ENCODE measurements around the gene PILRA. TPM values are rescaled to one million over a fixed set of nuclear protein-coding genes. Genes with fewer than 3 reads are reported as not detected.

Gene PILRA
- total and polyA plus RNA-seq, 2 of the 13 experiments (the other 11 are each of a cell fraction or from before 2014, with no cell fraction given) = 0.13 to 1.3 TPM

DNA sequence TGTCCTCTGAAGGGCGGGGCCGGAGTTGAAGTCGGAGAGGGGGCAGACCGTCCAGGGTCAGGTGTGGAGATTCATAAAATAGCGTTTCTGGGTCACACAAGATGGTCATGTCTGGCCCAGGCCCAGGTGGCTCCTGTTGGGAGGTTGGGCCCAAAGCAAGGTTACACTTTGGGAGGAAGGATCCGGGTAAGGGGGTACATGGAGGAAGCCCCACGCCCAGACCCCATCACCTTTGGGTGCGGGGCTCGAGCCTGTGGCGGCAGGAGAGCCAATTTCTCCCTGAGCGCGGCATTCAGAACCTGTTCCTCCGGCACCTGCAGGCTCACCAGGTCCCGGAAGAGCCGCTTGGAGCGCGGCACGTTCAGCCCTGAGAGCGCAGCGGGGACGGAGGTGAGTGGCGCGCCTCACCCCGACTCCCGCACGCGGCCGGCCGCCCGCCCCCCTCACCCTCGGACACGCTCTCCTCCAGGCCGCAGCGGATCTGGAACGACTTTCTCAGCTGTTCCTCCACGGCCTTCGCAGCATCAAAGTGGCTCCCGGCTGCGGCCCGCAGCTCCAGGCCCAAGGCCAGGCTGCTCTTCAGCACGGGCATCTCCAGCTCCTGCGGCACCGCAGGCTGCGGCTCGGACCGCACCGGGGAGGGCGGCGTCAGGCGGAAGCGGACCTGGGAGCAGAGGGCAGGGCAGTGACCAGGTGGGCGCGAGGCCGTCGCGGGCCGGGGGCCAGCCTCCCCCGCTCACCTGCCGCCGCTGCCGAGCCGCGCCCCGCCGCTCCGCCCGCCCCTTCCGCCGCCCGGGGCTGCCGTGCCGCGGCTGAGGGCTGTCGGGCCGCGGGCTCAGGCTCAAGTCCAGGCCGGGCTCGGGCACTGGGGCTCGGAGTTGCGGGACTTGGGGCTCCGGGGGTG is 62.4 kb downstream of the PILRA start (continued):
- TF ChIP-seq FOXO1 (CRISPR knock-in tag; IDR thresholded peaks at IDR 0.05) = no peak
- no peak for TF ChIP-seq GZF1 (CRISPR knock-in tag; IDR thresholded peaks at IDR 0.05)
- TF ChIP-seq, protein P1, sequence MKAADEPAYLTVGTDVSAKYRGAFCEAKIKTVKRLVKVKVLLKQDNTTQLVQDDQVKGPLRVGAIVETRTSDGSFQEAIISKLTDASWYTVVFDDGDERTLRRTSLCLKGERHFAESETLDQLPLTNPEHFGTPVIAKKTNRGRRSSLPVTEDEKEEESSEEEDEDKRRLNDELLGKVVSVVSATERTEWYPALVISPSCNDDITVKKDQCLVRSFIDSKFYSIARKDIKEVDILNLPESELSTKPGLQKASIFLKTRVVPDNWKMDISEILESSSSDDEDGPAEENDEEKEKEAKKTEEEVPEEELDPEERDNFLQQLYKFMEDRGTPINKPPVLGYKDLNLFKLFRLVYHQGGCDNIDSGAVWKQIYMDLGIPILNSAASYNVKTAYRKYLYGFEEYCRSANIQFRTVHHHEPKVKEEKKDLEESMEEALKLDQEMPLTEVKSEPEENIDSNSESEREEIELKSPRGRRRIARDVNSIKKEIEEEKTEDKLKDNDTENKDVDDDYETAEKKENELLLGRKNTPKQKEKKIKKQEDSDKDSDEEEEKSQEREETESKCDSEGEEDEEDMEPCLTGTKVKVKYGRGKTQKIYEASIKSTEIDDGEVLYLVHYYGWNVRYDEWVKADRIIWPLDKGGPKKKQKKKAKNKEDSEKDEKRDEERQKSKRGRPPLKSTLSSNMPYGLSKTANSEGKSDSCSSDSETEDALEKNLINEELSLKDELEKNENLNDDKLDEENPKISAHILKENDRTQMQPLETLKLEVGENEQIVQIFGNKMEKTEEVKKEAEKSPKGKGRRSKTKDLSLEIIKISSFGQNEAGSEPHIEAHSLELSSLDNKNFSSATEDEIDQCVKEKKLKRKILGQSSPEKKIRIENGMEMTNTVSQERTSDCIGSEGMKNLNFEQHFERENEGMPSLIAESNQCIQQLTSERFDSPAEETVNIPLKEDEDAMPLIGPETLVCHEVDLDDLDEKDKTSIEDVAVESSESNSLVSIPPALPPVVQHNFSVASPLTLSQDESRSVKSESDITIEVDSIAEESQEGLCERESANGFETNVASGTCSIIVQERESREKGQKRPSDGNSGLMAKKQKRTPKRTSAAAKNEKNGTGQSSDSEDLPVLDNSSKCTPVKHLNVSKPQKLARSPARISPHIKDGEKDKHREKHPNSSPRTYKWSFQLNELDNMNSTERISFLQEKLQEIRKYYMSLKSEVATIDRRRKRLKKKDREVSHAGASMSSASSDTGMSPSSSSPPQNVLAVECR (CRISPR knock-in tag; IDR thresholded peaks at IDR 0.05; ENCODE audit: borderline replicate concordance) = peak; percentile 5
- TF ChIP-seq, protein P2, sequence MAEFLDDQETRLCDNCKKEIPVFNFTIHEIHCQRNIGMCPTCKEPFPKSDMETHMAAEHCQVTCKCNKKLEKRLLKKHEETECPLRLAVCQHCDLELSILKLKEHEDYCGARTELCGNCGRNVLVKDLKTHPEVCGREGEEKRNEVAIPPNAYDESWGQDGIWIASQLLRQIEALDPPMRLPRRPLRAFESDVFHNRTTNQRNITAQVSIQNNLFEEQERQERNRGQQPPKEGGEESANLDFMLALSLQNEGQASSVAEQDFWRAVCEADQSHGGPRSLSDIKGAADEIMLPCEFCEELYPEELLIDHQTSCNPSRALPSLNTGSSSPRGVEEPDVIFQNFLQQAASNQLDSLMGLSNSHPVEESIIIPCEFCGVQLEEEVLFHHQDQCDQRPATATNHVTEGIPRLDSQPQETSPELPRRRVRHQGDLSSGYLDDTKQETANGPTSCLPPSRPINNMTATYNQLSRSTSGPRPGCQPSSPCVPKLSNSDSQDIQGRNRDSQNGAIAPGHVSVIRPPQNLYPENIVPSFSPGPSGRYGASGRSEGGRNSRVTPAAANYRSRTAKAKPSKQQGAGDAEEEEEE (CRISPR knock-in tag; IDR thresholded peaks at IDR 0.05; ENCODE audit: borderline replicate concordance) = no peak
- TF ChIP-seq ZNF709 (CRISPR knock-in tag; IDR thresholded peaks at IDR 0.05) = peak; percentile 38; the same call in 1 of the 2 replicates
- 0 out of 2 replicates have a peak, but pooled peaks have one; percentile 26 for TF ChIP-seq MEIS1 (CRISPR knock-in tag; IDR thresholded peaks at IDR 0.05; ENCODE audit: borderline replicate concordance)
- TF ChIP-seq, protein P3, sequence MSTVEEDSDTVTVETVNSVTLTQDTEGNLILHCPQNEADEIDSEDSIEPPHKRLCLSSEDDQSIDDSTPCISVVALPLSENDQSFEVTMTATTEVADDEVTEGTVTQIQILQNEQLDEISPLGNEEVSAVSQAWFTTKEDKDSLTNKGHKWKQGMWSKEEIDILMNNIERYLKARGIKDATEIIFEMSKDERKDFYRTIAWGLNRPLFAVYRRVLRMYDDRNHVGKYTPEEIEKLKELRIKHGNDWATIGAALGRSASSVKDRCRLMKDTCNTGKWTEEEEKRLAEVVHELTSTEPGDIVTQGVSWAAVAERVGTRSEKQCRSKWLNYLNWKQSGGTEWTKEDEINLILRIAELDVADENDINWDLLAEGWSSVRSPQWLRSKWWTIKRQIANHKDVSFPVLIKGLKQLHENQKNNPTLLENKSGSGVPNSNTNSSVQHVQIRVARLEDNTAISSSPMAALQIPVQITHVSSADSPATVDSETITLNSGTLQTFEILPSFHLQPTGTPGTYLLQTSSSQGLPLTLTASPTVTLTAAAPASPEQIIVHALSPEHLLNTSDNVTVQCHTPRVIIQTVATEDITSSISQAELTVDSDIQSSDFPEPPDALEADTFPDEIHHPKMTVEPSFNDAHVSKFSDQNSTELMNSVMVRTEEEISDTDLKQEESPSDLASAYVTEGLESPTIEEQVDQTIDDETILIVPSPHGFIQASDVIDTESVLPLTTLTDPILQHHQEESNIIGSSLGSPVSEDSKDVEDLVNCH (CRISPR knock-in tag; IDR thresholded peaks at IDR 0.05) = no peak
- TF ChIP-seq ZNF337 (CRISPR knock-in tag; IDR thresholded peaks at IDR 0.05; ENCODE audit: borderline replicate concordance, low read depth) = no peak
- TF ChIP-seq ZNF225 (CRISPR knock-in tag; IDR thresholded peaks at IDR 0.05) = no peak; the same call in 1 of the 2 replicates
- TF ChIP-seq ZNF264 (CRISPR knock-in tag; IDR thresholded peaks at IDR 0.05) = no peak
- TF ChIP-seq, protein P4, sequence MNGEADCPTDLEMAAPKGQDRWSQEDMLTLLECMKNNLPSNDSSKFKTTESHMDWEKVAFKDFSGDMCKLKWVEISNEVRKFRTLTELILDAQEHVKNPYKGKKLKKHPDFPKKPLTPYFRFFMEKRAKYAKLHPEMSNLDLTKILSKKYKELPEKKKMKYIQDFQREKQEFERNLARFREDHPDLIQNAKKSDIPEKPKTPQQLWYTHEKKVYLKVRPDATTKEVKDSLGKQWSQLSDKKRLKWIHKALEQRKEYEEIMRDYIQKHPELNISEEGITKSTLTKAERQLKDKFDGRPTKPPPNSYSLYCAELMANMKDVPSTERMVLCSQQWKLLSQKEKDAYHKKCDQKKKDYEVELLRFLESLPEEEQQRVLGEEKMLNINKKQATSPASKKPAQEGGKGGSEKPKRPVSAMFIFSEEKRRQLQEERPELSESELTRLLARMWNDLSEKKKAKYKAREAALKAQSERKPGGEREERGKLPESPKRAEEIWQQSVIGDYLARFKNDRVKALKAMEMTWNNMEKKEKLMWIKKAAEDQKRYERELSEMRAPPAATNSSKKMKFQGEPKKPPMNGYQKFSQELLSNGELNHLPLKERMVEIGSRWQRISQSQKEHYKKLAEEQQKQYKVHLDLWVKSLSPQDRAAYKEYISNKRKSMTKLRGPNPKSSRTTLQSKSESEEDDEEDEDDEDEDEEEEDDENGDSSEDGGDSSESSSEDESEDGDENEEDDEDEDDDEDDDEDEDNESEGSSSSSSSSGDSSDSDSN (CRISPR knock-in tag; IDR thresholded peaks at IDR 0.05) = peak; percentile 86; the same call in 1 of the 2 replicates
- peak; percentile 36 for TF ChIP-seq ZNF883 (CRISPR knock-in tag; IDR thresholded peaks at IDR 0.05; ENCODE audit: not compliant biosample characterization)
- no peak for TF ChIP-seq AHR (CRISPR knock-in tag; IDR thresholded peaks at IDR 0.05)
- no peak; the same call in 1 of the 2 replicates for TF ChIP-seq GABPB1 (CRISPR knock-in tag; IDR thresholded peaks at IDR 0.05)
- 0 out of 2 replicates have a peak, but pooled peaks have one; percentile 17 for TF ChIP-seq ZNF879 (CRISPR knock-in tag; IDR thresholded peaks at IDR 0.05)

All from HepG2 (cell line).